ENCODE measurements around the gene KLK10. TPM values are rescaled to one million over a fixed set of nuclear protein-coding genes. Genes with fewer than 3 reads are reported as not detected.

KLK10 gene
- total RNA-seq, 2 experiments from 2014 or later: not detected

DNA sequence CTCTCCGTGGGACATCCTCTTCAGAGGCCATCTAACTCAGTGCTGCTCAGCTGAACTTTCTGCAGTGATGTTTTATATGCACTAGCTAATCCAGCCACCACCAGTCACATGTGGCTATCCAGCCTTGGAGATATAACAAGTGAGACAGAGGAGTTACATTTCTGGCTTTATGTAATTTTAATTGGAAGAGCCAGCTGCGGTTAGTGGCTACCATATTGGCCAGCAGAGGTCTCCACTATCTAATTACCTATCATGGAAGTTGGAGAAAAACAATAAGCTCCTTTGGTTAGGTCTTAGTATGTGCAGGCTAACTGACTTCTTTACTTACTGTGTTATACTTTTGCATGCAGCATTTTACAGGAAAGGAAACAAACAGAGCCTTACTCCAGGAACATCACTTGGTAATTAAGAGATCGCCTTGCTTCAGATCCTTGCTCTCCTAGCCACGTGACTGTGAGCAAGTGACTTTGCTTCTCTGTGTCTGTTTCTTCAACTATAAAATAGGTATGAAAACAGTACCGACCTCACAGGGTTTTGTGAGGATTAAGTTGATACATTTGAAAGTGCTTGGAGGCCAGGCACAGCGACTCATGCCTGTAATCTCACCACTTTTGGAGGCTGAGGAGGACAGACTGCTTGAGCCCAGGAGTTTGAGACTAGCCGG is 1.6 kb upstream of the KLK10 start:
- H3K4me3 Mint-ChIP-seq: no peak overlapping the region
- TF ChIP-seq, protein P1, sequence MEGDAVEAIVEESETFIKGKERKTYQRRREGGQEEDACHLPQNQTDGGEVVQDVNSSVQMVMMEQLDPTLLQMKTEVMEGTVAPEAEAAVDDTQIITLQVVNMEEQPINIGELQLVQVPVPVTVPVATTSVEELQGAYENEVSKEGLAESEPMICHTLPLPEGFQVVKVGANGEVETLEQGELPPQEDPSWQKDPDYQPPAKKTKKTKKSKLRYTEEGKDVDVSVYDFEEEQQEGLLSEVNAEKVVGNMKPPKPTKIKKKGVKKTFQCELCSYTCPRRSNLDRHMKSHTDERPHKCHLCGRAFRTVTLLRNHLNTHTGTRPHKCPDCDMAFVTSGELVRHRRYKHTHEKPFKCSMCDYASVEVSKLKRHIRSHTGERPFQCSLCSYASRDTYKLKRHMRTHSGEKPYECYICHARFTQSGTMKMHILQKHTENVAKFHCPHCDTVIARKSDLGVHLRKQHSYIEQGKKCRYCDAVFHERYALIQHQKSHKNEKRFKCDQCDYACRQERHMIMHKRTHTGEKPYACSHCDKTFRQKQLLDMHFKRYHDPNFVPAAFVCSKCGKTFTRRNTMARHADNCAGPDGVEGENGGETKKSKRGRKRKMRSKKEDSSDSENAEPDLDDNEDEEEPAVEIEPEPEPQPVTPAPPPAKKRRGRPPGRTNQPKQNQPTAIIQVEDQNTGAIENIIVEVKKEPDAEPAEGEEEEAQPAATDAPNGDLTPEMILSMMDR (IDR thresholded peaks at IDR 0.05): peak; percentile 45
- peaks cover 35 to 38% of the 10 kb centered on the region in 2 experiments for H3K27me3 ChIP-seq (ENCODE audit: control insufficient read depth in 1 of 2, insufficient read depth in 2 of 2, low read length in 2 of 2)
- no peaks in the 10 kb centered on the region for H3K36me3 Mint-ChIP-seq (ENCODE audit: low read depth)
- DNase-seq (peak in 4 of 14 experiments; percentile 20 to 49 (median 36)), ATAC-seq (ENCODE audit: poor library complexity) (no peak)
- H3K4me1 Mint-ChIP-seq (ENCODE audit: low read depth): peaks cover 22% of the 10 kb centered on the region
- H3K4me3 ChIP-seq (ENCODE audit: low read length): no peak overlapping the region
- intact Hi-C loops (cut with DNase I, micrococcal nuclease): loop anchor here (1.0 to 2.0 kb wide), 2 partner anchors 148 kb away; no protein-coding TSS in a partner anchor
- CTCF ChIA-PET: no interaction called here
- H3K4me1 ChIP-seq (ENCODE audit: insufficient read depth, low read length): peaks cover 27% of the 10 kb centered on the region
- POLR2A ChIA-PET: no interaction called here
- H3K27ac ChIP-seq (ENCODE audit: low read depth in 1 of 2, low read length in 2 of 2): no peak overlapping the region
- H3K9me3 ChIP-seq (ENCODE audit: control insufficient read depth in 1 of 2, insufficient read depth in 1 of 2, low read length in 2 of 2): peaks cover 0 to 30% of the 10 kb centered on the region in 2 experiments
- no peaks in the 10 kb centered on the region for H3K36me3 ChIP-seq (ENCODE audit: insufficient read depth, low read length)
- H3K9me3 Mint-ChIP-seq: no peaks in the 10 kb centered on the region
- peaks cover 75% of the 10 kb centered on the region for H3K27me3 Mint-ChIP-seq
- H3K27ac Mint-ChIP-seq: no peak overlapping the region

DNA sequence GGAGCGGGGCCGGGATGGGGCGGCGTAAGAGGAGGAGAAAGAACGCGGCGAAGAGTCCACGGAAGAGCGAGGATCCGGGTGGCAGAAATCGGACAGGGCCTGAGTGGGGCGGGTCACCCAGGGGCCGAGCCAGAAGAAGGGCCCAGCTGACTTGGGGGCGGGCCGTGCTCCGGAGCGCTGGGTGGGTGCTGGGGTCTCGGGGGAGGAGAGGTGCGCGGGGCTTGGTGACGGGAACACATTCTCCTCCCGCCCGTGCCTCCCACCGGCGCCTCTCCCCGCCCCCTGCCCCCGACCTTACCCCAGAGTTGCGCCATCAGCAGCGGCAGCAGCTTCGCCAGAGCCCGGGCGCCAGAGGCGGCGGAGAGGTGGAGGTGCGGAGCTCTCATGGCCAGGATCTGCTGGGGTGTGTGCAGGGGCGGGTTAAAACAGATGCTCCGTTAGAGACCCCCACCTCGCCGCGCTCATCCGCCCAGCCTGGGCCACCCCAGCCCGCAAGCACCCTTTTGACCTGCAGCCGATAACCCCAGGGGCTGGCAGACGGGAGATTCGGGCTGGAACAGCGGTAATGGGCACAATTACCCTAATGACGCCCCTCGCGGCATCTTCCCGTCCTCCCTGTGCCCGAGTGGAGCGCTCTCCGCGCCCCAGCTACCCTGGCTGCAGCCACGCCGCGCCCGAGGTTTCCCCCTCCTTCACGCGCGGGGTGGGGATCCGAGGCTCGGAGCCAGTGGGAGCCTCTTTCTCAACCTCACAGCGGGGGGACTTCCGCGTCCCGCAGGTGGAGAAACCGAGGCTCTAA is 565 bp downstream of the KLK10 start:
- TF ChIP-seq, protein P1 (IDR thresholded peaks at IDR 0.05): no peak
- Mint-ChIP-seq H3K36me3 (ENCODE audit: low read depth) (no peaks in the 10 kb centered on the region), H3K4me3 (peak overlapping the region; percentile 20), H3K27ac (no peak overlapping the region), H3K9me3 (no peaks in the 10 kb centered on the region), H3K27me3 (peaks cover 80% of the 10 kb centered on the region), H3K4me1 (ENCODE audit: low read depth) (peaks cover 22% of the 10 kb centered on the region)
- Histone ChIP-seq H3K4me1 (ENCODE audit: insufficient read depth, low read length) (peaks cover 27% of the 10 kb centered on the region), H3K4me3 (ENCODE audit: low read length) (no peak overlapping the region), H3K27me3 (ENCODE audit: control insufficient read depth in 1 of 2, insufficient read depth in 2 of 2, low read length in 2 of 2) (peaks cover 39 to 49% of the 10 kb centered on the region in 2 experiments), H3K36me3 (ENCODE audit: insufficient read depth, low read length) (no peaks in the 10 kb centered on the region), H3K27ac (ENCODE audit: low read depth in 1 of 2, low read length in 2 of 2) (no peak overlapping the region), H3K9me3 (ENCODE audit: control insufficient read depth in 1 of 2, insufficient read depth in 1 of 2, low read length in 2 of 2) (peaks cover 0 to 36% of the 10 kb centered on the region in 2 experiments)
- ChIA-PET POLR2A (no interaction called here), CTCF (no interaction called here)
- intact Hi-C loops (cut with DNase I, micrococcal nuclease): no loop called here
- DNase-seq: no peak
- ATAC-seq (ENCODE audit: poor library complexity): no peak

DNA sequence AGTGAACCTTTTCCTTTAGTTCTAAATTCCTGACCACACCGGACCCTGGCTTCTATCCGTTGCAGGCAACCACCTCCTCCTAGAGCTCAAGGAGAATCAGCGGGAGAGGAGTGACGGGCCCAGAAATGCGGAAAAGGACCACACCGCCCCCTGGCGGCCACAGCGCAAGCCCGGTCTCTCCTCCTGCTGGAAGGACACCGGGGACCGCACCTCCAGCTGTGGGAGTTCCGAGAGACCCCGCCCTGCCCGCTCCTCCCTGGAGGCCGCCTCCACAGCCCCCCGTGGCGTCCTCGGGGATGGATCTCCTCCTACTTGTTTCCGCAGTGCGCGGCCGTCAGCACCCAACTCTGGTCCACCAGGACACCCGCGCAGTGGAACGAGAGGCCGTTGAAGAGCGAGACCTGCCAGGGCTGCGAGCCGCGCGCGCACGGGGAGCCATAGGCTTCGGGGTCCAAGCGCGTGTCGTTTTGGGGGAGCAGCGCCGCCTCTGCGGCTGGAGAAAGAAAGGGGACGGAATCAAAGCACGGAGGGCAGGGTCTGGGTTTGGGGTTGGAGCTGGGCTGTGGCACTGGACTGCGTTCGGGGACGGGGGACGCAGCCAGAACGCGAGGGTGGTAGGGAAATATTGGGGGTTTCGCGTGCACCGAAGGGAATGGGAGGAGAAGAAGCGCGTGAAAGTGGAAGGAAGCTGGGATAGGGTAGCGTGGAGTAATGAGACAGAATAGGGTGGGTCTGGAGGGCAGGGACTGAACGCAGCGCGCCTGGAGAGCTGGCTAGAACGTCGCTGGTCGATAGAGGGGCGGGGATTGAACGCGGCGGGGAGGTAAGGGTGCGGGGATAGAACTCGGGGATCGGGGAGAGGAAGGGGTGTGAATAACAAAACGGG is 2.5 kb downstream of the KLK10 start:
- no peak overlapping the region for H3K4me3 ChIP-seq (ENCODE audit: low read length)
- ATAC-seq (ENCODE audit: poor library complexity) (no peak), DNase-seq (peak in 11 of 14 experiments; percentile 9 to 70 (median 33))
- TF ChIP-seq, protein P1 (IDR thresholded peaks at IDR 0.05): no peak
- H3K4me1 Mint-ChIP-seq (ENCODE audit: low read depth): peaks cover 22% of the 10 kb centered on the region
- no peaks in the 10 kb centered on the region for H3K9me3 Mint-ChIP-seq
- H3K4me3 Mint-ChIP-seq: no peak overlapping the region
- peaks cover 0 to 36% of the 10 kb centered on the region in 2 experiments for H3K9me3 ChIP-seq (ENCODE audit: control insufficient read depth in 1 of 2, insufficient read depth in 1 of 2, low read length in 2 of 2)
- ChIA-PET POLR2A (no interaction called here), CTCF (interaction anchor here (0.6 kb wide), 1 partner anchor 47 kb away, joined by 3 read pairs; no protein-coding TSS in a partner anchor)
- intact Hi-C loops (cut with DNase I, micrococcal nuclease): no loop called here
- no peaks in the 10 kb centered on the region for H3K36me3 ChIP-seq (ENCODE audit: insufficient read depth, low read length)
- peaks cover 27% of the 10 kb centered on the region for H3K4me1 ChIP-seq (ENCODE audit: insufficient read depth, low read length)
- H3K27me3 Mint-ChIP-seq: peaks cover 80% of the 10 kb centered on the region
- H3K27ac ChIP-seq (ENCODE audit: low read depth in 1 of 2, low read length in 2 of 2): no peak overlapping the region
- H3K27ac Mint-ChIP-seq: no peak overlapping the region
- H3K27me3 ChIP-seq (ENCODE audit: control insufficient read depth in 1 of 2, insufficient read depth in 2 of 2, low read length in 2 of 2): peaks cover 40 to 41% of the 10 kb centered on the region in 2 experiments
- H3K36me3 Mint-ChIP-seq (ENCODE audit: low read depth): no peaks in the 10 kb centered on the region
